Kidney (tissue), 14 donors: ENCODE data around the gene TLE5. TPM values are rescaled to one million over a fixed set of nuclear protein-coding genes. Genes with fewer than 3 reads are reported as not detected.
"Not testable (repeated sequence)": the region's sequence is repeated elsewhere in the genome, so short reads cannot be mapped to it uniquely, and the experiment has no call there.

Experiments used
- DNase-seq, 5 donors: peaks; one replicate each; pipeline ENCODE4 v3.0.0-alpha.2; 2013 to 2020
- FAIRE-seq: peaks from 2 replicates; lab custom pipeline; 2012; peaks lifted over from hg19 to GRCh38; lab: Jason Lieb, UNC
- H3K27ac ChIP-seq, 2 donors: one replicate each; pipeline ENCODE4 v1.7.0; 2013; ENCODE audit warnings: low read depth in 2 of 2, low read length in 2 of 2, inconsistent platforms in 1 of 2
- H3K27me3 ChIP-seq: one replicate; pipeline ENCODE4 v1.7.1; 2013; ENCODE audit warnings: low read length, inconsistent platforms; ENCODE audit not compliant: control insufficient read depth, insufficient read depth
- H3K36me3 ChIP-seq, 3 donors: one replicate each; pipeline versions ENCODE4 v1.7.0 to v1.7.1; 2013; ENCODE audit warnings: low read length in 3 of 3, control low read depth in 1 of 3, inconsistent platforms in 1 of 3; ENCODE audit not compliant: insufficient read depth in 3 of 3, control insufficient read depth in 2 of 3
- H3K4me1 ChIP-seq, 3 donors: one replicate each; pipeline versions ENCODE4 v1.7.0 to v1.7.1; 2013; ENCODE audit warnings: low read length in 3 of 3, inconsistent platforms in 1 of 3, low read depth in 1 of 3; ENCODE audit not compliant: control insufficient read depth in 2 of 3, insufficient read depth in 2 of 3
- H3K4me3 ChIP-seq, 3 donors: one replicate each; pipeline versions ENCODE4 v1.7.0 to v1.8.1; 2013; ENCODE audit warnings: low read length in 3 of 3, control low read depth in 1 of 3, inconsistent platforms in 1 of 3
- H3K9ac ChIP-seq, 3 donors: one replicate each; pipeline versions ENCODE4 v1.7.0 to v1.7.1; 2013; ENCODE audit warnings: low read length in 3 of 3, control low read depth in 1 of 3, inconsistent platforms in 1 of 3
- H3K9me3 ChIP-seq, 3 donors: one replicate each; pipeline versions ENCODE4 v1.7.0 to v1.7.1; 2013; ENCODE audit warnings: low read length in 3 of 3, control low read depth in 1 of 3, inconsistent platforms in 1 of 3; ENCODE audit not compliant: control insufficient read depth in 2 of 3, insufficient read depth in 1 of 3
- CTCF ChIP-seq: IDR thresholded peaks from 3 replicates; pipeline ENCODE4 v1.5.1; 2012; ENCODE audit warnings: mild to moderate bottlenecking, moderate library complexity, borderline replicate concordance; ENCODE audit not compliant: insufficient read depth; ENCODE audit errors: extremely low read depth
- intact Hi-C: fragments of 100-400 bp; cut with DNase I; formaldehyde crosslinking; loops from one replicate; pipeline ENCODE4 v1.11.1; 2022
- polyA plus RNA-seq: library from polyadenylated mRNA; stranded (reverse); fragments of 350-450 nt; fragmentation: Illumina TruSeq; extraction: RNeasy Lipid Tissue Mini Kit (QIAGEN cat#74804); gene quantifications from one replicate; pipeline ENCODE4 v1.2.3, GENCODE V29; 2014; ENCODE audit warnings: low read depth, low replicate concordance; ENCODE audit not compliant: insufficient read depth
- total RNA-seq: library from RNA; stranded (reverse); fragmentation: NEBNext Ultra II Directional; extraction: Animal tissue kit (Norgen Biotek cat#: 25700); gene quantifications from one replicate; pipeline ENCODE4 v1.2.1, GENCODE V29; 2021
- donor health status: control.
- donor health status: control.
- donor health status: control.
- donor health status: control.
- donor health status: control.
- donor health status: DM: yes; HTN: yes; CAD: no.
- donor health status: Normal renal cell carcinoma (clear cell type).

Gene TLE5
- total and polyA plus RNA-seq, 2 donors from 2014 or later: 526 to 580 TPM

GRCh38 chr19:3096267-3096901 lies 34.1 kb upstream of the TLE5 start:
- no peak for TF ChIP-seq CTCF
- Histone ChIP-seq H3K36me3 (no peaks in the 10 kb centered on the region), H3K27ac (peak overlapping the region; percentile 26 to 51), H3K4me1 (peaks cover 0 to 57% (median 21%) of the 10 kb centered on the region in 3 donors), H3K9me3 (no peaks in the 10 kb centered on the region), H3K4me3 (peak overlapping the region in 2 of 3 donors; percentile 2 to 85), H3K27me3 (no peaks in the 10 kb centered on the region), H3K9ac (peak overlapping the region in 1 of 3 donors; percentile 95)
- intact Hi-C loops: no loop called here
- no peak for FAIRE-seq
- DNase-seq: peak in 2 of 5 donors; percentile 58 to 59

- peaks cover 0 to 51% (median 21%) of the 10 kb centered on the region in 3 donors for H3K4me1 ChIP-seq
- no peaks in the 10 kb centered on the region for H3K27me3 ChIP-seq
- DNase-seq (peak in 2 of 5 donors; percentile 65 to 77), FAIRE-seq (no peak)
- H3K27ac ChIP-seq: peak overlapping the region; percentile 57 to 72
- TF ChIP-seq CTCF: no peak
- H3K4me3 ChIP-seq: peak overlapping the region; percentile 68 to 85 (median 85)
- H3K36me3 ChIP-seq: no peaks in the 10 kb centered on the region
- intact Hi-C loops: no loop called here
- H3K9ac ChIP-seq: peak overlapping the region; percentile 50 to 95 (median 76)
- H3K9me3 ChIP-seq: no peaks in the 10 kb centered on the region
Observed at GRCh38 chr19:3095441-3096191, 33.3 kb upstream of the TLE5 start.

GRCh38 chr19:3094601-3095440 lies 32.5 kb upstream of the TLE5 start:
- TF ChIP-seq CTCF: no peak
- Histone ChIP-seq H3K9ac (peak overlapping the region; percentile 50 to 95 (median 76)), H3K9me3 (no peaks in the 10 kb centered on the region), H3K4me1 (peaks cover 0 to 45% (median 21%) of the 10 kb centered on the region in 3 donors), H3K36me3 (no peaks in the 10 kb centered on the region), H3K27ac (peak overlapping the region; percentile 57 to 72), H3K4me3 (peak overlapping the region; percentile 68 to 85 (median 85)), H3K27me3 (no peaks in the 10 kb centered on the region)
- DNase-seq (peak in 2 of 5 donors; percentile 74 to 81), FAIRE-seq (no peak)
- intact Hi-C loops: no loop called here

- H3K9ac ChIP-seq, H3K36me3 ChIP-seq, H3K9me3 ChIP-seq, H3K27ac ChIP-seq, H3K4me1 ChIP-seq, H3K4me3 ChIP-seq, FAIRE-seq, intact Hi-C loops, DNase-seq, H3K27me3 ChIP-seq: not testable (repeated sequence)
Observed at GRCh38 chr19:3089299-3089855, 27.1 kb upstream of the TLE5 start.
